Activated CD4-positive, alpha-beta T cell treated with anti-CD3 and anti-CD28 coated beads for 36 hours (primary cell): ENCODE data around the gene RABGAP1L. TPM values are rescaled to one million over a fixed set of nuclear protein-coding genes. Genes with fewer than 3 reads are reported as not detected.

Experiments used
- ATAC-seq: fragments of 200-7000 bp; cut with Tn5 transposase; one replicate; pipeline ENCODE4 v1.10.0; 2021; ENCODE audit warnings: mild to moderate bottlenecking, moderate library complexity
- CTCF ChIA-PET: fragments of 350-600 bp; sonication (Branson Sonifier 250); formaldehyde crosslinking; loops from one replicate; lab custom pipeline; 2021; ENCODE audit warnings: antibody characterized with exemption; lab: Charles Lee
- POLR2A ChIA-PET: fragments of 350-600 bp; sonication (Branson Sonifier 250); formaldehyde crosslinking; loops from one replicate; lab custom pipeline; 2021; ENCODE audit warnings: antibody characterized with exemption, inconsistent platforms; lab: Charles Lee
- DNase-seq: peaks from one replicate; pipeline ENCODE4 v3.0.0-alpha.2; 2020
- H3K27ac Mint-ChIP-seq: one replicate; pipeline ENCODE4 v1.8.0; 2021; ENCODE audit warnings: mixed read lengths
- H3K27me3 Mint-ChIP-seq: one replicate; pipeline ENCODE4 v1.8.0; 2021; ENCODE audit warnings: mixed read lengths
- H3K36me3 Mint-ChIP-seq: one replicate; pipeline ENCODE4 v1.8.0; 2021; ENCODE audit warnings: low read depth, mixed read lengths
- H3K4me1 Mint-ChIP-seq: one replicate; pipeline ENCODE4 v1.8.0; 2021; ENCODE audit warnings: mixed read lengths
- H3K4me3 Mint-ChIP-seq: one replicate; pipeline ENCODE4 v1.8.0; 2021; ENCODE audit warnings: mild to moderate bottlenecking, moderate library complexity, mixed read lengths
- H3K9me3 Mint-ChIP-seq: one replicate; pipeline ENCODE4 v1.8.0; 2021; ENCODE audit warnings: low read depth, mixed read lengths
- intact Hi-C, 2 experiments: fragments of 100-400 bp; cut with DNase I in 1 of 2; cut with micrococcal nuclease in 1 of 2; formaldehyde crosslinking; loops; one replicate each; pipeline versions ENCODE4 v1.14.2 to v1.15.1; 2022 to 2024; cut with DNase I, micrococcal nuclease
- total RNA-seq, 2 experiments: library from RNA; stranded (reverse); gene quantifications; one replicate each; pipeline ENCODE4 v1.2.3, GENCODE V29; 2021

Gene RABGAP1L
- total RNA-seq, 2 experiments from 2014 or later, result 22.6 to 29.9 TPM

- intact Hi-C loops, result no loop called here
Observed at GRCh38 chr1:174850726-174851125, 691.4 kb downstream of the RABGAP1L start.

GRCh38 chr1:174858301-174858700 is 699.0 kb downstream of the RABGAP1L start:
- ChIA-PET POLR2A (interaction anchor here (0.6 kb wide), 1 partner anchor 776 kb away, joined by 3 read pairs; no protein-coding TSS in a partner anchor), CTCF (no interaction called here)

More at GRCh38 chr1:174850726-174851125, 691.4 kb downstream of the RABGAP1L start:
- no peak for ATAC-seq
- Mint-ChIP-seq H3K27ac (no peak overlapping the region), H3K27me3 (no peaks in the 10 kb centered on the region), H3K9me3 (no peaks in the 10 kb centered on the region), H3K4me1 (no peaks in the 10 kb centered on the region), H3K4me3 (no peak overlapping the region), H3K36me3 (no peaks in the 10 kb centered on the region)
- no peak for DNase-seq
- POLR2A ChIA-PET, result no interaction called here
- CTCF ChIA-PET, result no interaction called here

GRCh38 chr1:174870319-174870718 is 711.0 kb downstream of the RABGAP1L start:
- Mint-ChIP-seq H3K4me1 (peaks cover 18% of the 10 kb centered on the region), H3K27me3 (no peaks in the 10 kb centered on the region), H3K9me3 (peaks cover 2% of the 10 kb centered on the region), H3K4me3 (no peak overlapping the region), H3K27ac (no peak overlapping the region), H3K36me3 (peaks cover 4% of the 10 kb centered on the region)
- DNase-seq (no peak), ATAC-seq (no peak)
- ChIA-PET POLR2A (no interaction called here), CTCF (interaction anchor here (0.6 to 1.2 kb wide), 4 partner anchors 9 to 75 kb away, joined by 3 to 4 read pairs (median 3); no protein-coding TSS in a partner anchor)
- intact Hi-C loops, result loop anchor here in 1 of 2 experiments (5.0 kb wide), 1 partner anchor 53 kb away; no protein-coding TSS in a partner anchor

More at GRCh38 chr1:174858301-174858700, 699.0 kb downstream of the RABGAP1L start:
- ATAC-seq, result no peak
- H3K4me3 Mint-ChIP-seq, result no peak overlapping the region
- peaks cover 3% of the 10 kb centered on the region for H3K9me3 Mint-ChIP-seq
- H3K36me3 Mint-ChIP-seq, result peaks cover 3% of the 10 kb centered on the region
- H3K4me1 Mint-ChIP-seq, result no peaks in the 10 kb centered on the region
- DNase-seq, result no peak
- H3K27me3 Mint-ChIP-seq, result no peaks in the 10 kb centered on the region
- H3K27ac Mint-ChIP-seq, result no peak overlapping the region
- intact Hi-C loops, result no loop called here

- ATAC-seq (no peak), DNase-seq (no peak)
- Mint-ChIP-seq H3K27ac (no peak overlapping the region), H3K27me3 (no peaks in the 10 kb centered on the region), H3K4me1 (peaks cover 18% of the 10 kb centered on the region), H3K36me3 (peaks cover 4% of the 10 kb centered on the region), H3K9me3 (peaks cover 2% of the 10 kb centered on the region), H3K4me3 (no peak overlapping the region)
- intact Hi-C loops, result loop anchor here in 1 of 2 experiments (5.0 kb wide), 1 partner anchor 55 kb away; no protein-coding TSS in a partner anchor
- CTCF ChIA-PET, result no interaction called here
- POLR2A ChIA-PET, result no interaction called here
Observed at GRCh38 chr1:174871886-174872285, 712.6 kb downstream of the RABGAP1L start.

- Mint-ChIP-seq H3K36me3 (peaks cover 4% of the 10 kb centered on the region), H3K27ac (peak overlapping the region; percentile 31), H3K4me3 (no peak overlapping the region), H3K4me1 (peaks cover 20% of the 10 kb centered on the region), H3K9me3 (peaks cover 2% of the 10 kb centered on the region), H3K27me3 (no peaks in the 10 kb centered on the region)
- DNase-seq (no peak), ATAC-seq (no peak)
- ChIA-PET CTCF (no interaction called here), POLR2A (no interaction called here)
- intact Hi-C loops, result loop anchor here in 1 of 2 experiments (5.0 kb wide), 1 partner anchor 55 kb away; no protein-coding TSS in a partner anchor
Observed at GRCh38 chr1:174872615-174873058, 713.3 kb downstream of the RABGAP1L start.

GRCh38 chr1:174874331-174875053 is 715.2 kb downstream of the RABGAP1L start:
- intact Hi-C loops, result loop anchor here (5.0 kb wide), 1 partner anchor 57 kb away; no protein-coding TSS in a partner anchor
- Mint-ChIP-seq H3K9me3 (no peaks in the 10 kb centered on the region), H3K27ac (peak overlapping the region; percentile 37), H3K4me3 (peak overlapping the region; percentile 41), H3K36me3 (no peaks in the 10 kb centered on the region), H3K4me1 (peaks cover 20% of the 10 kb centered on the region), H3K27me3 (no peaks in the 10 kb centered on the region)
- POLR2A ChIA-PET, result interaction anchor here (0.6 kb wide), 1 partner anchor 66 kb away, joined by 7 read pairs; no protein-coding TSS in a partner anchor
- ATAC-seq (no peak), DNase-seq (no peak)
- CTCF ChIA-PET, result interaction anchor here (0.6 to 1.0 kb wide), 5 partner anchors 13 to 963 kb away, joined by 3 to 4 read pairs (median 3); no protein-coding TSS in a partner anchor

GRCh38 chr1:174875306-174875705 is 716.0 kb downstream of the RABGAP1L start:
- CTCF ChIA-PET, result interaction anchor here (0.7 to 1.0 kb wide), 2 partner anchors 423 to 761 kb away, joined by 3 read pairs; no protein-coding TSS in a partner anchor
- POLR2A ChIA-PET, result no interaction called here
- peak; percentile 44 for ATAC-seq

GRCh38 chr1:174877208-174877673 is 717.9 kb downstream of the RABGAP1L start:
- Mint-ChIP-seq H3K27me3 (no peaks in the 10 kb centered on the region), H3K4me1 (peaks cover 16% of the 10 kb centered on the region), H3K36me3 (no peaks in the 10 kb centered on the region), H3K9me3 (no peaks in the 10 kb centered on the region), H3K27ac (peak overlapping the region; percentile 75), H3K4me3 (peak overlapping the region; percentile 3)
- ChIA-PET POLR2A (no interaction called here), CTCF (interaction anchor here (1.2 to 1.5 kb wide), 2 partner anchors 17 to 144 kb away, joined by 3 to 4 read pairs; no protein-coding TSS in a partner anchor)
- ATAC-seq (no peak), DNase-seq (no peak)
- intact Hi-C loops, result loop anchor here in 1 of 2 experiments (5.0 kb wide), 1 partner anchor 60 kb away; no protein-coding TSS in a partner anchor

More at GRCh38 chr1:174875306-174875705, 716.0 kb downstream of the RABGAP1L start:
- intact Hi-C loops, result loop anchor here in 1 of 2 experiments (5.0 kb wide), 1 partner anchor 58 kb away; no protein-coding TSS in a partner anchor
- Mint-ChIP-seq H3K27me3 (no peaks in the 10 kb centered on the region), H3K4me1 (peaks cover 20% of the 10 kb centered on the region), H3K36me3 (no peaks in the 10 kb centered on the region), H3K9me3 (no peaks in the 10 kb centered on the region), H3K4me3 (peak overlapping the region; percentile 26), H3K27ac (no peak overlapping the region)
- peak; percentile 29 for DNase-seq

GRCh38 chr1:174880171-174880570 is 720.9 kb downstream of the RABGAP1L start:
- H3K27ac Mint-ChIP-seq, result no peak overlapping the region
- H3K9me3 Mint-ChIP-seq, result no peaks in the 10 kb centered on the region
- H3K36me3 Mint-ChIP-seq, result no peaks in the 10 kb centered on the region
- H3K4me3 Mint-ChIP-seq, result no peak overlapping the region
- CTCF ChIA-PET, result interaction anchor here (1.4 kb wide), 1 partner anchor 10 kb away, joined by 3 read pairs; no protein-coding TSS in a partner anchor
- intact Hi-C loops, result loop anchor here in 1 of 2 experiments (5.0 kb wide), 1 partner anchor 102 kb away; no protein-coding TSS in a partner anchor
- H3K4me1 Mint-ChIP-seq, result peaks cover 6% of the 10 kb centered on the region
- ATAC-seq (no peak), DNase-seq (no peak)
- H3K27me3 Mint-ChIP-seq, result no peaks in the 10 kb centered on the region
- POLR2A ChIA-PET, result no interaction called here

GRCh38 chr1:174883409-174883808 is 724.1 kb downstream of the RABGAP1L start:
- Mint-ChIP-seq H3K27ac (no peak overlapping the region), H3K9me3 (no peaks in the 10 kb centered on the region), H3K4me3 (no peak overlapping the region), H3K4me1 (peaks cover 2% of the 10 kb centered on the region), H3K36me3 (no peaks in the 10 kb centered on the region), H3K27me3 (no peaks in the 10 kb centered on the region)
- CTCF ChIA-PET, result interaction anchor here (0.6 to 1.0 kb wide), 2 partner anchors 101 to 178 kb away, joined by 3 to 4 read pairs; no protein-coding TSS in a partner anchor
- POLR2A ChIA-PET, result no interaction called here
- no peak for DNase-seq
- no peak for ATAC-seq
- intact Hi-C loops, result loop anchor here in 1 of 2 experiments (5.0 kb wide), 1 partner anchor 99 kb away; no protein-coding TSS in a partner anchor

GRCh38 chr1:174884038-174884437 is 724.7 kb downstream of the RABGAP1L start:
- Mint-ChIP-seq H3K4me3 (no peak overlapping the region), H3K4me1 (peaks cover 2% of the 10 kb centered on the region), H3K27ac (no peak overlapping the region), H3K27me3 (no peaks in the 10 kb centered on the region), H3K9me3 (no peaks in the 10 kb centered on the region), H3K36me3 (no peaks in the 10 kb centered on the region)
- ChIA-PET POLR2A (no interaction called here), CTCF (no interaction called here)
- DNase-seq, result no peak
- intact Hi-C loops, result loop anchor here in 1 of 2 experiments (5.0 kb wide), 1 partner anchor 98 kb away; no protein-coding TSS in a partner anchor
- ATAC-seq, result no peak
